HG03280 (cell line): ENCODE measurements around the gene VSIG8.
A peak's percentile ranks its signal among the peaks of the same experiment; 100 is the strongest.

Source experiments
- ATAC-seq: cut with Tn5 transposase; IDR thresholded peaks from one replicate; pipeline ENCODE4 v1.9.1; 2021; ENCODE audit warnings: mild to moderate bottlenecking, moderate library complexity; ENCODE audit not compliant: unreplicated experiment

The VSIG8 gene

DNA sequence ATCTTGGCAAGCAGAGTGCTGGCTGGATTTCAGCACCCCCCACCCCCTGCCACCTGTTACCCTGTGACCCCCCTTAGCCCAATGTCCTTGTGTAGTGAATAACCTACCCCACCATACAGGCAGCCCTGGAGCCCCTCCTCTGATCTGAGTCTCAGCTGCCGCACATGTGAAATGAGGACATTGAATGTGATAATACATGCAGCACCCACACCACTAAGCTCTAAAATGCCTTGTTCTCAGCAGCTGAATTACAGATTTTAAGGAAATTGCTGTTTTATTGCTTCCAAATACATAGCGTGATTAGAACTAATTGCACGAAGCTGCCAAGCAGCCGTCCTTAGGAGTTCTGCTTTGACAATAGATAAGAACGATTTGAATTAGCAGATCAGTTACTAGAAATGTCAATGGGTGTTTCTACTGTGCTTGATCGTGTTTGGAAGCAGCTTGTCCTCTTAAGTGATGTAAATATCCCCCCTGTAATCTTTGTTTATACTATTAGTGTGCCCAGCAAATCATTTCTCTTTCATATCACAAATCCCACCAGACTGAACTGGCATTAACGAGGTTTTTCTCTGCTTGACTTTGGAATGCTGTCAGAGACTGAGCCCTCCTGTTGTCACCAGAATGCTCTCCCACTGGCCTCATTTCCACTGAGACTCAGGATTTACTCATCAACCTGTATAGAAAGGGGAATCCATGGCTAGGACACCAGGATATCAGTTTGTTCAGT is 30.9 kb downstream of the VSIG8 start:
- ATAC-seq = no peak

- ATAC-seq = no peak
Observed at GRCh38 chr1:159830722-159831121, 31.7 kb downstream of the VSIG8 start.

DNA sequence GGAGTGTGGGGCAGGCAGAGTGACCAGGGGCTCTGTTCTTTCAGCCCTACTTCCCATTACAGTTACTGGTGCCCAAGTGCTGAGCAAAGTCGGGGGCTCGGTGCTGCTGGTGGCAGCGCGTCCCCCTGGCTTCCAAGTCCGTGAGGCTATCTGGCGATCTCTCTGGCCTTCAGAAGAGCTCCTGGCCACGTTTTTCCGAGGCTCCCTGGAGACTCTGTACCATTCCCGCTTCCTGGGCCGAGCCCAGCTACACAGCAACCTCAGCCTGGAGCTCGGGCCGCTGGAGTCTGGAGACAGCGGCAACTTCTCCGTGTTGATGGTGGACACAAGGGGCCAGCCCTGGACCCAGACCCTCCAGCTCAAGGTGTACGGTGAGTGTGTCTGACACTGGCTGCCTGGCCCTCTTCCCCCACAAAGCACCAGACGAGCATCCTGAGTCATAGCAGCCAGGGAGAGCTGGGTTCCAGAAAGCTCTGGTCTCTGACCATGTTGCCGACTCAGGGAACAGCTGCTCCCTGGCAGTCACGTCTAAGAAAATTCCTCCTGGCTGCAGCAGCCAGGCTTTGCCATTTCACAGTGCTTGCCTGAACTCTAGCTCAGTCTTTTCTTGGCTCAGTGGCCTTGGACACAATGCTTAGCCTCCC is 32.5 kb downstream of the VSIG8 start:
- ATAC-seq = no peak

DNA sequence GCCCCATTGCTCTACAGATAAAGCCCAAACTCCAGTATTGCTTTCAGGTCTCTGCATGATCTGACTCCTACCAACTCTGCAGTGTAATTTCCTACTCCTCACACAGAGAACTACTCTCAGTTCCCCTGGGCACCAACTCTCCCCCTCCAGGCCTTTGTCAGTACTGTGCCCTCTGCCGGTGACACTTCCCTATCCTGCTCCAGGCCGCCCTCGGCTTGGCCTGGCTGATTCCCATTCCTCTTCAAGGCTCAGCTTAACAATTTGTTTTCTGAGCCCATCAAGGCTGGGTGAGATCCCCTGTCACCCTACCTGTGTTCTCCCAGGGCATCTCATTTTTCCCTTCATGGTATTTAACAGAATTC is 33.2 kb downstream of the VSIG8 start:
- ATAC-seq = peak; percentile 68

DNA sequence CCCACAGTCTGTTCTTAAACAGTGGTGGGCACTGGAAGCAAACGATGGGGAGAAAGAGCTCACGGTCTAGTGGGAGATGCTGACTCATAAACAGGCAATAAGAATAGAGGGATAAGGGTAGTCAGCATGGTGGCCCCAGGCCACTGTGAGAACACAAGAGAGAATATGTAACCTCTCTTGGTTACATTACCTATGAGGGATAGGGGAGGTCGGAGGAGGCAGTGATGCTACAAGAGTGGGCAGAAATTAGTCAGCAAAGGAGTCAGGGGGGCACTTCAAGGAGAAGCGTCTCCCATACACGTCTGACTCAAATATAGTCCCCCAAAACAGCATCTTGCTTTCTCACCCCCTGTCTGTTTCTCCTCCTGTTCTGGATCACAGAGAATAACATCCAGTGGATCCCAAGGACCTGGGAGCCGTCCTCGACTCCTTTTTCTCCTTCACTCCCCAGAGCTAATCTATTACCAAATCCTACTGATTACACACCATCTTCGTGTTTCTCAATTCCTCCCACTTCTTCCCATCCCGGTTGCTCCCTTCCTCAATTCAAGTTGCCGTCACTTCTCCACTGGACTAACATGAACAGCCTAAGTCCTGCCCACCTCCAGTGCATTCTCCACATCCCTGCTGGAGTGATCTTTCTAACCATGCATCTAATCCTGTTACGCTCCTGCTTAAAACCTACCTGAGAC is 33.7 kb downstream of the VSIG8 start:
- ATAC-seq = no peak

- ATAC-seq = no peak
Observed at GRCh38 chr1:159828176-159828575, 34.3 kb downstream of the VSIG8 start.

- ATAC-seq = no peak
Observed at GRCh38 chr1:159827549-159827948, 34.9 kb downstream of the VSIG8 start.

DNA sequence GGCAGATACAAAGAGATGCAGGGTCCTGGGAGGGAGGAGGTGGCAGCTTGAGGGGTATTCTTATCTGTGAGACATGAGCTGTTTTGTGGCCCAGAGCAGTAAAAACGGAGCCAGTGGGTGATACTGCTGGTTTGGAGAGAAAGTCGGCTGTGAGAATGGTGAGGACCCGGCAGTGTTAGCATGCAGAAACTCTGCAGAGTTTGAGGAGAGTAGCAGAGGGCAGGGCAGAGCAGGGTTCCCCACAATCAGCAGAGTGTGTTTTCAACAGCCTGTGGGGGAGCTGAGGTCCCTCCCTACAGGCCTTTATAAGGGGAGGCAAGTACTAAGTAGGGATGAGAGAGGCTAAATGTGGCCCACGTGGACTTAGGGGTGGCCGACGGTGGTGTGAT is 35.4 kb downstream of the VSIG8 start:
- no peak for ATAC-seq

GRCh38 chr1:159826441-159827101 is 35.9 kb downstream of the VSIG8 start, which contains the start of gene SLAMF8:
SLAMF8 (plus strand) TSS chr1:159826873; CDS start chr1:159826899, 26 bp downstream.
- ATAC-seq = no peak

- ATAC-seq = no peak
Observed at GRCh38 chr1:159825564-159825963, 36.9 kb downstream of the VSIG8 start.

GRCh38 chr1:159823406-159823805 is 39.1 kb downstream of the VSIG8 start:
- no peak for ATAC-seq

GRCh38 chr1:159821171-159821867 is 41.1 kb downstream of the VSIG8 start:
- no peak for ATAC-seq

GRCh38 chr1:159817276-159818041 is 45.0 kb downstream of the VSIG8 start:
- ATAC-seq = no peak

GRCh38 chr1:159815926-159816325 is 46.5 kb downstream of the VSIG8 start:
- ATAC-seq = no peak

GRCh38 chr1:159804924-159805323 is 57.5 kb downstream of the VSIG8 start:
- ATAC-seq = no peak
